Middle frontal gyrus (tissue), 1 donor: ENCODE results near the gene SERINC1.
A peak's percentile ranks its signal among the peaks of the same experiment; 100 is the strongest.
"Not testable (repeated sequence)": the region's sequence is repeated elsewhere in the genome, so short reads cannot be mapped to it uniquely, and the experiment has no call there.

Experiments used
- DNase-seq: peaks from one replicate; pipeline ENCODE4 v3.0.0-alpha.2; 2015; ENCODE audit warnings: low spot score; ENCODE audit errors: extremely low spot score

SERINC1 gene

GRCh38 chr6:122471107-122472021, at the start of gene SERINC1:
SERINC1 (minus strand) TSS chr6:122471807; CDS start chr6:122471737, 70 bp downstream.
- peak; percentile 95 for DNase-seq

DNA sequence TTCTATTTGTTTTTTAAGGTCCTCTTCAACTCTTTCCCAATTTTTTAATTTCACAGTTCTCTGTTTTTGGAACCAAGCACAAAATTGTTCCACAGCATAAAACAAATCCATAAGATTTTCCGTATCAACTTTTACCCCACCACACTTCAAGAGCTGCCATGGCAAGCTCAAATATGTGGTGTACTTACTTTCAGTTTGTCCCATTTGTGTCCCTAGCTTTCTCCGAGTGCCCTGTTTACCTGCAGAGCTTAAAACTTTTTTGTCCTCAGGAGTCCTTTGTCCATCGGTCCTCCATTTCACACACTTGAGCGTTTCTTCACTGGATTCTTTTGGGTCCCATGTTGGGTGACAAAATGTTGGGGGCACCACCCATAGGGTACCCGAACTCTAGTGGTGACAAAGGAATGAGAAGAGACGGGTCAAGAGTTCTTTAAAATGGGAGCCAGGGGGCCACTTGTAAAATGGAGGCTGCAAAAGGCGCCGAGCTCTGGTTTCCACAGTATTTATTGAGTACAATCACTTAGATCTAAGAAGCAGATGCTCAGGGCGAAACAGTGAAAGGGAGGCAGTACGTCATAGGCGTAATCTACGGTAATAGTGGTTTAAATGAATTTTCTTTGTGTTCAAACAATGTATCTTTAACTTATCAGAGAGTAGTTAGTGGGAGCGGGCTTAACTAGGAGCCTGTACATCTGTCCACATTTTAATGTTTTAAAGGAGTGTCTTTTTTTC, 39.8 kb upstream of the SERINC1 start:
- no peak for DNase-seq

DNA sequence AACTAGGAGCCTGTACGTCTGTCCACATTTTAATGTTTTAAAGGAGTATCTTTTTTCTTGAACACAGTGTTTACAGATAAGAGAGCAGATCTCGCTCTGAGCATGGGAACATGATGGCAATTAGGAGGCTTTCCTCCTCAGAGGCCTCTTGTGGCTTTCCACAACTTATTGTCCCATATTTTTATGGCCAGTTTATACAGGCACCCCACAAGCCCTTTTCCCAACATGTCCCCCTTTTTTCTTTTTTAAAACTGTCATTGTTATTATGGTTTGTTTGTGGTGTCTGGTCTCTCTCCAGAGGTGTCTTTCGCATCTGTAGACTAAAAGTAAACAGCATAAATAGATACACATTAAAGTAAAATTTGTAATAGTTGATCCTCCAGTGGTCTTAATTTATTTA, 33.6 kb upstream of the SERINC1 start:
- DNase-seq: not testable (repeated sequence)

DNA sequence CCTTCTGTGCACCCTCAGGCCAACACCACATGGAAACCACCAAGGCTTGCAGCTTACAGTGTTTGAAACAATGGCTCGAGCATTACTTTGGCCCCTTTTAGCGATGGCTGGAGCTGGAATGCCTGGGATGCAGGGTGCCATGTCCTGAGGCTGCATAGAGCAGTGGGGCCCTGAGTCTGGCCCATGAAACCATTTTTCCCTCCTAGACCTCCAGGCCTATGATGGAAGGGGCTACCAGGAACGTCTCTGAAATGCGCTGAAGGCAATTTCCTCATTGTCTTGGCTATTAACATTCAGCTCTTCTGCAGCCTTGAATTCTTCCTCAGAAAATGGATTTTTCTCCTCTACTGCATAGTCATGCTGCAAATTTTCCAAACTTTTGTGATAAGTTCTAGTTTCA, 29.9 kb upstream of the SERINC1 start:
- no peak for DNase-seq

GRCh38 chr6:122495612-122496011, 24.0 kb upstream of the SERINC1 start:
- no peak for DNase-seq

DNA sequence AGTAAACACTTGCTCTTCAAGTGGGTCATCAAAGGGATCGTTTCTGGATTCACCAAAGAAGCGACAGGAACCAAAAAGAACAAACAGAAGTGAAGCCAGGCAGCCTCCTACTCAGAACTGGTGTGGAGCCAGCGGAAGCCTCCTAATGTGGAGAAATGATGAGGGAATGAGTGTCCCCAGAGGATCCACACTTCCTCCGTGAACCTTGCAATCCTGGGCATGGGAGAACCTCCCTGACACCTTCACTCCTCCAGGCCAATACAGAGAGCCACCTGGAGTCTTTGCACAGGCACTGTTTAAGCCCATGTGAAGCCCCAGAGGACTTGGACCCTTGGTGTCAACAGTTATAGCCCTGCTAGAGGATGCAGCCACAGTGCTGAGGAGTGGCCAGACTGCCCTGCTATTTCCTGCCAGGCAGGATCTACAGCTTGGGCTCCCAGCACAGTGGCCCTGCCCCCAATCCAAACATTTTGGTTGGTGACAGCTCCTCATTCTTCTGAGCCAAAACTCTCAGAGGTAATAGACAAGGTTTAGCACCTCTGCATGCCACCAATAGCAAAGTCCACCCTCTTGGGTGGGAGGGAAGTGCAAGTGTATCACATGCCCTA, 23.2 kb upstream of the SERINC1 start:
- DNase-seq: no peak

DNA sequence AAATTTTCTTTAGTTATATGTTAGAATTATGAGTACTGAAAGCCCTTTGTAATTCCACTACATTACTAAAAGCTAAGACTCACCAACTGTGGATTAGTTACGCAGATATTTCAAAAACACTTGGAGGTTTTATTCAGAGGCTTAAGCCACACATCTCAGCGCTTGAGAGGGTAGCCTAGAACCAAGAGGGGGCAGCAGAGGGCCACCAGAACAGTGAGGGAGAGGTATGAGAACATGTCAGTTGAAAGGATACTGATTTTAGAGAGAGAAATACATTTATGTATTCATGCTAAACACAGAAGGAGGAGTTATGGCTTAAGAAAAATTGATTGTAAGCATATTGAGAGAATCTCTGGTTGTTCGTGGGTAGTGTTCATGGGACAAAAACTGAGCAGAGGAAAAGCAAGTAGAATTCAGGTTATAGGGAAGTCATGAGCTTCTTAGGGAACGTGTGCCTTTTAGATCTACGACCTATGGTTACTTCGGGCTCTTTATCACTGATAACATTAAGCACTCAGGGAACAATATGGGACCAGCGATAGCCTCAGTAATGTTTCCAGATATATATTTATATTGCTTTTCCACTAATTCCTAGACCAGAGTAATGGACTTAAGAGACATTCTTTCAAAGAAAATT, 20.4 kb upstream of the SERINC1 start:
- DNase-seq: peak; percentile 59

- DNase-seq: no peak
Observed at GRCh38 chr6:122490607-122491006, 19.0 kb upstream of the SERINC1 start.

- no peak for DNase-seq
Observed at GRCh38 chr6:122484760-122485159, 13.2 kb upstream of the SERINC1 start.

DNA sequence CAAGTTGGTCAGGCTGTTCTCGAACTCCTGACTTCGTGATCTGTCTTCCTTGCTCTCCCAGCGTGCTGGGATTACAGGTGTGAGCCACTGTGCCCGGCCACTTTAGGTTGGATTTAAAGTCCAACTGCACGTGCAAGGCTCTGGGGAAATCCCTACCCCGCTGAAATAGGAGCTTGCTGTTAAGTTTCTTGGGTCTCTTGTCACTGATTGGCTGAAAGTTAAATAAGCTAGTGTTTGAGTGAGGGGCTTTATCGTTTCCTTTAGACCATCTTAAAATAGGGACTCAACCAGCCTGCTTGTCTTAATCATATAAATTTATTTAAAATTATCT, 11.1 kb upstream of the SERINC1 start:
- no peak for DNase-seq

GRCh38 chr6:122476131-122476530, 4.5 kb upstream of the SERINC1 start:
- no peak for DNase-seq

DNA sequence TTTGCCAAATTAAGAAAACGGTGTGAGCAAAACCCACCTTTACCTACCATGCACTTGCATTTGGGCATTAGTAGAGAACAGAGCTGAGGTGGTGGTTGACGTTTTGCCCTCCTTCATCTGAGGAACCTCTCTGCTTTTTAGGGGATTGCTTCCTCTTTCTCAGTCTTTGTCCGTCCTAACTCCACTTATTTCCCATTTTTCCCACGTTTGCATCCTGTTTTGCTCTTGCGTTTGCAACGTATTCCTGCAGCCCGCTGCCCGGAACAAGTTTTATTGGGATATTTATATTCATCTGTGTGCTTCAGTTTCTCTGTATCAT, 374 bp upstream of the SERINC1 start:
- DNase-seq: no peak

GRCh38 chr6:122461885-122462284, 9.7 kb downstream of the SERINC1 start:
- no peak for DNase-seq

DNA sequence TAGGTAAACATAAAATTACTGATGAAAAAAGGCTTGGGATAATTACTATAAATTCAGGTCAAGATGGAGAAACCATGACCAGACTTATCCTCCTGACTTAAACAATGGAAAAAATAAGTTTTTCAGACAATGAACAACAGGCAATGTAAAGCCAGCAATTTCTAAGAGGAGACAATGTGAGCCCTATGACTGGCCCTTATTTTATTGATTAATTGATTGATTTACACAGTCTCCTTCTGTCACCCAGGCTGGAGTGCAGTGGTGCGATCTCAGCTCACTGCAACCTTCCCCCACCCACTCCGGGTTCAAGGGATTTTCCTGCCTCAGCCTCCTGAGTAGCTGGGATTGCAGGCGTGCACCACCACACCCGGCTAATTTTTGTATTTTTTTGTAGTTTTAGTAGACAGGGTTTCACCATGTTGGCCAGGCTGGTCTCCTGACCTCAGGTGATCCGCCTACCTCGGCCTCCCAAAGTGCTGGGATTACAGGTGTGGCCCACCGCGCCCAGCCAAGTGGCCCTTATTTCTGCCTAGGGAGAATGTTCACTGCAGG, 11.7 kb downstream of the SERINC1 start:
- DNase-seq: not testable (repeated sequence)

- DNase-seq: no peak
Observed at GRCh38 chr6:122459240-122459639, 12.4 kb downstream of the SERINC1 start.

DNA sequence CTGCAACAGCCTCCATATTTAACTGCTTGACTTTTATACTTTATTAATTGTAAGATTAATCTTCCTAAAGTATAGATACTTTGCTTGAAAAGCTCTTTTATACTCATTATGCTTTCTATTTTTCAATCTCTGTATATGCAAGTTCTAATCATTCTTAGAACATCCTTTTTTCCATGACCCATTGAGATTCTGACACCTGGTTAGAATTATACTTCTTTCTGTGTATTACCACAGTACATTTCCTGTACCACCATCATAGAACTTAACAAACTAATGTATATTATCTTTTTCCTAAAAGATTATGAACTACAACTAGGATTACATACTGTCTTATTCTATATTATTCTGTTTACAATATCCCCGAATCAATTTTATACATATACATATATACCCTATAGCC, 13.5 kb downstream of the SERINC1 start:
- DNase-seq: no peak

- DNase-seq: not testable (repeated sequence)
Observed at GRCh38 chr6:122455116-122455515, 16.5 kb downstream of the SERINC1 start.

- no peak for DNase-seq
Observed at GRCh38 chr6:122454673-122455072, 16.9 kb downstream of the SERINC1 start.

GRCh38 chr6:122452509-122452908, 19.1 kb downstream of the SERINC1 start:
- no peak for DNase-seq

- no peak for DNase-seq
Observed at GRCh38 chr6:122449069-122449468, 22.5 kb downstream of the SERINC1 start.

DNA sequence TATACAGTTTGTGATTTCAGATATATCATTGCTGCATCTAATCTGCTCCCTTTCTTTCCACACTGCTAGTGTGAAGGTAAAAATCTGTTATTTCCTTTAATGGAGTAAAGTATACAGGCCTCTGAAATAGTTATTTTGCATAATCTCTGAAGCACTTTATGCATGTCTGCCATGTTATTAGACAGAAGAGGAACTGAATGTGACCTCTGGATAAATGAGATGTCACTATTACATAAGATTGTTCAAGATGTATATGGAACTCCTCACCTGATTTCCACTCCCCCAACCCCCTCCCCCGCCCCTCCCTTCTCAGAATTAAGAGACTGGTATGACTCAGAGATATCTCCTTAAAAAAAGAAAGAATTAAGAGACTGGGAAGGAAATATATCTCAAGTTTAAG, 26.3 kb downstream of the SERINC1 start:
- DNase-seq: no peak

DNA sequence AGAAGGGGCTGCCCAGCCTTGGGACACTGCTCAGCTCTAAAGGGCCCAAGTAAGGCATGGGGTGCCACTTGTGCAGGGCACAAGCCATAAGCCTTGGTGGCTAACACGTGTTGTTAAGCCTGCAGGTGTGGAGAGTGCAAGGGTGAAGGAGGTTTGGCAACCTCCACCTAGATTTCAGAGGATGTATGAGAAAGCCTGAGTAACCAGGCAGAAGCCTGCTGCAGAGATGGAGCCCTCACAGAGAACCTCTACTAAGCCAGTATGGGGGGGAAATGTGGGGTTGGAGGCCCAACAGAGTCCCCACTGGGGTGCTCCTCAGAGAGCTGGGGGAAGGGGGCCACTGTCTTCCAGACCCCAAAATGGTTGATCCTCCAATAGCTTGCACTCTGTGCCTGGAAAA, 32.6 kb downstream of the SERINC1 start:
- DNase-seq: no peak
